ENCODE measurements around the gene ZC3HAV1. TPM values are rescaled to one million over a fixed set of nuclear protein-coding genes. Genes with fewer than 3 reads are reported as not detected.

The ZC3HAV1 gene
- total and polyA plus RNA-seq, 9 of the 15 experiments (the other 6 are each of a cell fraction or from before 2014, with no cell fraction given) = 11.9 to 40.5 (median 23.9) TPM

DNA sequence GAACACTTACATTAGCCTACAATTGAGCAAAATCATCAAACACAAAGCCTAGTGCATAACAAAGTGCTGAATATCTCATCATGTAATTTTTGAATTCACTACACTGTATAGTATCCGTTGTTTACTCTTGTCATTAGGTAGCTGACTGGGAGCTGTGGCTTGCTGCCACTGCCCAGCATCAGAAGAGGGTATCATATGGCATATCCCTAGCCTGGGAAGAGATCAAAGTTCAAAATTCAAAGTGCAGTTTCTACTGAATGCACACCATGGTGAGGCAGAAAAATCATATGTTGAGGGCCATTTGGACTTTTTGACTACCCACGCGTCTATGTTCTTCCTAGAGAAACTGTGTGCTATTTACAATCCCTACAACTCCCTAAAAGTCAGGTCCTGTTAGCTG is 7.5 kb upstream of the ZC3HAV1 start (continued):
- TF ChIP-seq ZNF318 (IDR thresholded peaks at IDR 0.05; ENCODE audit: borderline replicate concordance in 1 of 2, low read depth in 1 of 2) (no peak), KLF10 (CRISPR knock-in tag; IDR thresholded peaks at IDR 0.05) (no peak), GTF2B (IDR thresholded peaks at IDR 0.05; ENCODE audit: extremely low read depth, insufficient read length) (no peak), EHMT2 (IDR thresholded peaks at IDR 0.05) (no peak), RBM22 (IDR thresholded peaks at IDR 0.05; ENCODE audit: low read depth, low read length, poor library complexity, severe bottlenecking) (no peak), TAL1 (IDR thresholded peaks at IDR 0.05) (no peak), NCOA1 (IDR thresholded peaks at IDR 0.05; ENCODE audit: low read depth) (no peak), HMG20A (CRISPR knock-in tag; conservative IDR thresholded peaks at IDR 0.05) (no peak)
- TF ChIP-seq, protein P1, sequence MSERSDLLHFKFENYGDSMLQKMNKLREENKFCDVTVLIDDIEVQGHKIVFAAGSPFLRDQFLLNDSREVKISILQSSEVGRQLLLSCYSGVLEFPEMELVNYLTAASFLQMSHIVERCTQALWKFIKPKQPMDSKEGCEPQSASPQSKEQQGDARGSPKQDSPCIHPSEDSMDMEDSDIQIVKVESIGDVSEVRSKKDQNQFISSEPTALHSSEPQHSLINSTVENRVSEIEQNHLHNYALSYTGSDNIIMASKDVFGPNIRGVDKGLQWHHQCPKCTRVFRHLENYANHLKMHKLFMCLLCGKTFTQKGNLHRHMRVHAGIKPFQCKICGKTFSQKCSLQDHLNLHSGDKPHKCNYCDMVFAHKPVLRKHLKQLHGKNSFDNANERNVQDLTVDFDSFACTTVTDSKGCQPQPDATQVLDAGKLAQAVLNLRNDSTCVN (CRISPR knock-in tag; IDR thresholded peaks at IDR 0.05) = no peak

Data from K562 (cell line).